Stimulated activated CD4-positive, alpha-beta T cell treated with anti-CD3 and anti-CD28 coated beads, Interleukin-2, amount 100 ng/mL, for 4 hours (primary cell): ENCODE results near the gene METTL16.
"Not testable (repeated sequence)": the region's sequence is repeated elsewhere in the genome, so short reads cannot be mapped to it uniquely, and the experiment has no call there.

ENCODE experiments used
- DNase-seq: peaks from one replicate; pipeline ENCODE4 v3.0.0-alpha.2; 2020; ENCODE audit warnings: low read depth

Gene METTL16

DNA sequence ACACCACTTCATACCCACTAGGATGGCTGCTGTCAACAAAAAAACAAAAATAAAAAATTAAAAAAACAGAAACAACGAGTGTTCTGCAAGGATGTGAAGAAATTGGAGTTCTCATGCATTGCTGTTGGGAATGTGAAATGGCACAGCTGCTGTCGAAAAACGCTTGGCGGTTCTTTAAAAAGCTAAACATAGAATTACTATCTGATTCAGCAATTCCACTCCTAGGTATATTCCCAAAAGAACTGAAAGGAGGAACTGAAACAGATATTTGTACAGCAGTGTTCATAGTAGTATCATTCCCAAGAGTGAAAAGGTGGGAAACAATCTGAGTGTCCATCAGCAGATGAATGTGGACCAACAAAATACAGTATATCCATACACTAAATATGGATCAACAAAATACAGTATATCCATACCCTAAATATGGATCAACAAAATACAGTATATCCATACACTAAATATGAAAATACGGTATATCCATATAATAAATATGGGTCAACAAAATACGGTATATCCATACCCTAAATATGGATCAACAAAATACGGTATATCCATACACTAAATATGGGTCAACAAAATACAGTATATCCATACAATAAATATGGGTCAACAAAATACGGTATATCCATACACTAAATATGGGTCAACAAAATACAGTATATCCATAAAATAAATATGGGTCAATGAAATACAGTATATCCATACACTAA, 8.7 kb downstream of the METTL16 start:
- DNase-seq = no peak

DNA sequence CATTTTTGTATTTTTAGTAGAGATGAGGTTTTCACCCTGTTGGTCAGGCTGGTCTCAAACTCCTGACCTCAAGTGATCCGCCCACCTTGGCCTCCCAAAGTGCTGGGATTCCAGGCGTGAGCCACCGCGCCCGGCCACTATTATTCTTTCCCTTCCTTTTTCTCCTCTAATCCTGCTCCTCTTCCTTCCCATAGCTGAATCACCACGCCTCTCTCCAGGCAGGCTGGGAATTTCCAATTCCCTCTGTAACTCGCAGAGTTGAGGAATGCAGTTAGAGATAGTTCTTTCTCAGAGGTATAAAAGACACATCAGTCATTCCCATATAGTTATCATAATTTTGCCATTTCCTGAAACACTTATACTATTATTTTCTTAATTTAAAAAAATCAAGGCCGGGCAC, 11.2 kb downstream of the METTL16 start:
- no peak for DNase-seq

- not testable (repeated sequence) for DNase-seq
Measured at GRCh38 chr17:2489286-2489685, 22.4 kb downstream of the METTL16 start.

- DNase-seq = no peak
Measured at GRCh38 chr17:2487306-2487705, 24.4 kb downstream of the METTL16 start.

DNA sequence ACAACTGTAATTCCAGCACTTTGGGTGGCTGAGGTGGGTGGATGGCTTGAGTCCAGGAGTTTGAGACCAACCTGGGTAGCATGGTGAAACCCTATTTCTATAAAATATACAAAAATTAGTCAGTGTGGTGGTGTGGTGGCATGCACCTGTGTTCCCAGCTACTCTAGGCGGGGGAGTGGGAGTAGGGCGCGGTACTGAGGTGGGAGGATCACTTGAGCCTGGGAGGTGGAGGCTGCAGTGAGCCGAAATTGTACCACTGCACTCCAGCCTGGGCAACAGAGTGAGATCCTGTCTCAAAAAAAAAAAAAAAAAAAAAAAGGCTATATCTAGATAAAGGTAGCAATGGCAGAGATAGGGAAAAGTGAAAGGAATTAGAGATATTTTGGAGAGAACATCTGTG, 25.0 kb downstream of the METTL16 start:
- not testable (repeated sequence) for DNase-seq

GRCh38 chr17:2485970-2486369, 25.7 kb downstream of the METTL16 start:
- DNase-seq = no peak

DNA sequence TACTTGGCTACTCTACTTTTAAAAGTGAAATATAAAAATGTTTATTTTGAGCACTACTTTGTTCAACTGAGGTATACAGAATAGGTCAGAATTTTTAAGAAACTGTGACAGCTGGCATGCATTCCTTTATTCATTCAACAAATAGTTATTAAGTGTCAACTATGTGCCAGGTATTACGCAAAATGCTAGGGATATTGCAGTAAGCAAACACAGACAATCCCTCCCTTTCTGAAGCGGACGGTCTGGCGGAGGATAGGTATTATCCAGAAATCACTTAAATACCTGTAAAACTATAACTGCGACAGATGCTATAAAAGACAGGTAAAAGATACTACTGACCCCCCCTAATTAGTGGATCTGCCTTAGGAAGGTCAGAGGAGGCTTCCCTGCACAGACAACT, 26.1 kb downstream of the METTL16 start:
- DNase-seq = no peak

- DNase-seq = no peak
Measured at GRCh38 chr17:2484876-2485275, 26.8 kb downstream of the METTL16 start.

DNA sequence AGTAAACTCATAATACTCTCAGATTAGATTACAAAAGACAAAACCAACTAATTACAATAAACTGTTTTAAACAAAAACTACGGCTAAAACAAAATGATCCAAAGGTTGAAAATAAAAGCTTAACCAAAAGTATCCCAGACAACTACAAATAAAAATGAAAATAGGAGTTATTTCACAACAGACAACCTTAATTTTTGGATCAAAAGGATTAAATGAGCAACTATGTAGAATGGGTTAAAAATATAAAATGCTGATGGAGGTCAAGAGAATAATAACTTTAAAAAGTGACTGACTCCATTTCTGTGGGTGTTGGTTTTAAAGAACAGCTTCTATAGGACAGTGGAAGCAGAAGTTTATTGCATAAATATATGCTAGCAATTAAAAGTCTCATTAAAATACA, 28.6 kb downstream of the METTL16 start:
- no peak for DNase-seq

DNA sequence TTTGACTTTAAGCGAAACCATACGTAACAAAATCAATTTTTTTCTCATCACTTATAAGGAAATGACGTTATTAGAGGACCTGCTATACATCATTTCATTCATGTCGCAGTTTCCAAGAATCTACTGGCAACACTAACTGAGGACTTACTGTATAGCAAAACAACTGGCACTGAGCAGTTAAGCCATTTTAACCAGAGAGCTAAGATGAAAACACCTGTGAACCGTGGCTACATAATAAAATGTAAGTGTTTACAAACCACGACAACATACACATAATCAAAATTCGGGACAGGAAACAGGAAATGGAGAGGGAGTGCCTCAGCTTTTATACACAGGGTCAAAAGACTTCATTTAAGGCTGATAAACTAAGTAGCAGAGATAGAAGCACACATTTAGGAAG, 29.5 kb downstream of the METTL16 start:
- no peak for DNase-seq

DNA sequence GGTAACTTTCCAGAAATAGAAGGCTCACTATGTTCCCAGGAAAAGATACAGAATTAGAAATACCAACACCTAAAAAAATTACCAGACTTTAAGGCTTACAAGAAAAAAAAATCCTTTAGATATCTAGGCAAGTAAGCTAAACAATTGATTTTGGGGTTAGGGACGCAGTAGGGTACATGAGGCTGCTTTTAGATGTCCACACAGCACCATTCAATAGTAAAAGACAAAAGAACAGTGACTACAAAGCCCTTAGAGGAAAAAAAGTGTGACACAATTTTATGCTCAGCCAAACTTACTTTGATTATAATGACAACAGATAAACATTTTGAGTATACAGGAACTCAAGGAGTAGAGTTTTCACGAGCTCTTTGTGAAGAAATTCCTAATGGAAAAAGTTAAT, 29.9 kb downstream of the METTL16 start:
- no peak for DNase-seq

DNA sequence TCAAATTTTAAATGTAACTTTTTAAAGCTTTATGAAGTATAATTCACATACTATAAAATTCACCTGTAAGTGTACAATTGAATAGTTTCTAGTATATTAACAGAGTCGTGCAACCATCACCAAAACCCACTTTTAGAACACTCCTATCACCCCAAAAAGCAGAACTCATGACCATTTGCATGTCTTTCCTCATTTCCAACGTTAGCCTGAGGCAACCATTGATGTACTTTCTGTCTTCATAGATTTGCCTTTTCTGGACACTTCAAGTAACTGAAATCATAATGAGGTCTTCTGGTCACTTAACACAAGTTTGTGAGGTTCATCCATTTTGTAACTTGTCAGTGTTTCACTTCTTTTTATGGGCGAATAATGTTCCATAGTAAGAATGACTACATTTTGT, 33.2 kb downstream of the METTL16 start:
- DNase-seq = no peak

- DNase-seq = no peak
Measured at GRCh38 chr17:2475056-2475455, 36.6 kb downstream of the METTL16 start.

DNA sequence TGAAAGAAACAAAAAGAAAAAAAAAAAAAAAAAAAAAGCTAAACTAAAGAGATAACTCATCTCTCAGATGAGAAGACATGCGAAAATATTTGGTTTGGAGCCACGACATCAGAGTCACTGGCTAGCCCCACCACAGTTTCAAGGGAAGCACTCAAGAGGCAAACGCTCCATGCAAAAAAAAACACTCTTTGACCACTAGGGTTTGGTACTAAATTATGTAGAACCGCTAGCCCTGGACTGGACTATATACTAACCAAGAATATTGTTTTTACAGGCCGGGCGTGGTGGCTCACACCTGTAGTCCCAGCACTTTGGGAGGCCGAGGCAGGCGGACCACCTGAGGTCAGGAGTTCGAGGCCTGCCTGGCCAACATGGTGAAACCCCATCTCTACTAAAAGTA, 37.3 kb downstream of the METTL16 start:
- DNase-seq = no peak

- no peak for DNase-seq
Measured at GRCh38 chr17:2468270-2468669, 43.4 kb downstream of the METTL16 start.

DNA sequence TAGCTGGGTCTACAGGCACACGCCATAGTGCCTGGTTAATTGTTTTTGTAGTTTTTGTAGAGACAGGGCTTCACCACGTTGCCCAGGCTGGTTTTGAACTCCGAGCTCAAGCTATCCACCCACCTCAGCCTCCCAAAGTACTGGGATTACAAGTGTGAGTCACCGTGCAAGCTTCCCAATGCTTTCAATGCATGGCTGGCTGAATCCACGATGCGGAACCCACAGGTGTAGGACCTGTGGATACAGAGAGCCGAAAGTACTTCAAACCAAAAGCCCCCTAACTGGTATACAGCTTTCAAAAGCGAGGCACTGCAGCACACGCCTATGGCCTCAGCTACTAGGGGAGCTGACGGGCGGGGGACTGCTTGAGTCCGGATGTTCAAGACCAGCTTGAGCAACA, 44.8 kb downstream of the METTL16 start:
- DNase-seq = no peak

GRCh38 chr17:2462481-2462880, 49.2 kb downstream of the METTL16 start:
- DNase-seq = no peak

GRCh38 chr17:2459917-2460271, 51.8 kb downstream of the METTL16 start:
- no peak for DNase-seq

DNA sequence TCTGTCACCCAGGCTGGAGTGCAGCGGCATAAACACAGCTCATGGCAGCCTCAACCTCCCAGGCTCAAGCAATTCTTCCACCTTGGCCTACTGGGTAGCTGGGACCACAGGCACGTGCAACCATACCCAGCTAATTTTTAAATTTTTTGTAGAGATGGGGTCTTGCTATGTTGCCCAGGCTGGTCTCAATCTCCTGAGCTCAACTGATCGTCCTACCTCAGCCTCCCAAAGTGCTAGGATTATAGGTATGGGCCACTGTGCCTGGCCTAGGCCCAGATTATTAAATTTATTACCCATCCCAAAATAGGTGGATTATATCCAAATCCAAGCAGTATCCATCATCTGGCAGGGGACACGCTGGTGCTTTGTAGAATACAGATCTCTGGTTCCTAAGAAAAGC, 53.8 kb downstream of the METTL16 start:
- DNase-seq = no peak

GRCh38 chr17:2456475-2456874, 55.2 kb downstream of the METTL16 start:
- no peak for DNase-seq

- DNase-seq = no peak
Measured at GRCh38 chr17:2455956-2456355, 55.7 kb downstream of the METTL16 start.

DNA sequence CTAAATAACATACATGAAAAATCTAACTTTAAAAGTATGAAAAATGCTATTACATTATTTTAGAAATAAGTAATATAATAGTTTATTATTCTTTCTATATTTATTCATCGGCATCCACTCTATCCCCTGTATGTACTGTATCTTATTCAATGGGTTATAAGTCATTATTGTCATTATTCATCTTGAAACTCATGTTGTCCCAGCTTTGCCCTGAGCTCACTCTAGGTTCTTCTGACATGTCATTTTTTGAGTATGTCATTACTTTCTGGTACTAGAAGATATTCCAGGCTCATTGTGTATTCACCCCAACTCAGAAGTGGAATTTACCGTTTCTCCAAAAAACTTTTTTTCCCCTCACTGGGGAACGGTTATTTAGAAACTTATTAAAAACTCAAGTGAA, 57.8 kb downstream of the METTL16 start:
- no peak for DNase-seq

DNA sequence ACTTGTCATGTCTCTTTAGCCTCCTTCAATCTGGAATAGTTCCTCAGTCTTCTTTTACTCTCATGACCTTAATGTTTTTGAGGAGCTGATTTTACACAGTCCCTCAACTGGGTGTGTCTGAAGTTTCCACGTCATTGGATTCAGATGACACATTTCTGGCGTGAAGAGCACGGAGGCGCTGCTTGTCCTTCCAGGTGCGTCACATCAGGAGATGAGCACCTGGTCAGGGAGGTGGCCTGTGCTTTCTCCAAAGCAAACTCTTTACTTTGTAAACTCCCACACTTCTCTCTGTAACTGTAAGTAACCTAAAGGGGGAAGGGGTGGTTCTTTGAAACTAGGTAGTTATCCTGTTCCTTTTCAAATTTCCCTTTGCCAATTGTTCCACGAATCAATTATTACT, 58.4 kb downstream of the METTL16 start:
- DNase-seq = no peak

- DNase-seq = no peak
Measured at GRCh38 chr17:2452216-2452750, 59.4 kb downstream of the METTL16 start.
